Stimulated activated CD8-positive, alpha-beta memory T cell treated with anti-CD3 and anti-CD28 coated beads, Interleukin-4, amount 100 ng/mL, for 4 hours (primary cell): ENCODE data around the gene CRLF1.

ENCODE experiments used
- DNase-seq, 2 donors: peaks; one replicate each; pipeline ENCODE4 v3.0.0-alpha.2; 2020; ENCODE audit warnings: low read depth in 2 of 2, low spot score in 1 of 2

CRLF1 gene, protein sequence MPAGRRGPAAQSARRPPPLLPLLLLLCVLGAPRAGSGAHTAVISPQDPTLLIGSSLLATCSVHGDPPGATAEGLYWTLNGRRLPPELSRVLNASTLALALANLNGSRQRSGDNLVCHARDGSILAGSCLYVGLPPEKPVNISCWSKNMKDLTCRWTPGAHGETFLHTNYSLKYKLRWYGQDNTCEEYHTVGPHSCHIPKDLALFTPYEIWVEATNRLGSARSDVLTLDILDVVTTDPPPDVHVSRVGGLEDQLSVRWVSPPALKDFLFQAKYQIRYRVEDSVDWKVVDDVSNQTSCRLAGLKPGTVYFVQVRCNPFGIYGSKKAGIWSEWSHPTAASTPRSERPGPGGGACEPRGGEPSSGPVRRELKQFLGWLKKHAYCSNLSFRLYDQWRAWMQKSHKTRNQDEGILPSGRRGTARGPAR

DNA sequence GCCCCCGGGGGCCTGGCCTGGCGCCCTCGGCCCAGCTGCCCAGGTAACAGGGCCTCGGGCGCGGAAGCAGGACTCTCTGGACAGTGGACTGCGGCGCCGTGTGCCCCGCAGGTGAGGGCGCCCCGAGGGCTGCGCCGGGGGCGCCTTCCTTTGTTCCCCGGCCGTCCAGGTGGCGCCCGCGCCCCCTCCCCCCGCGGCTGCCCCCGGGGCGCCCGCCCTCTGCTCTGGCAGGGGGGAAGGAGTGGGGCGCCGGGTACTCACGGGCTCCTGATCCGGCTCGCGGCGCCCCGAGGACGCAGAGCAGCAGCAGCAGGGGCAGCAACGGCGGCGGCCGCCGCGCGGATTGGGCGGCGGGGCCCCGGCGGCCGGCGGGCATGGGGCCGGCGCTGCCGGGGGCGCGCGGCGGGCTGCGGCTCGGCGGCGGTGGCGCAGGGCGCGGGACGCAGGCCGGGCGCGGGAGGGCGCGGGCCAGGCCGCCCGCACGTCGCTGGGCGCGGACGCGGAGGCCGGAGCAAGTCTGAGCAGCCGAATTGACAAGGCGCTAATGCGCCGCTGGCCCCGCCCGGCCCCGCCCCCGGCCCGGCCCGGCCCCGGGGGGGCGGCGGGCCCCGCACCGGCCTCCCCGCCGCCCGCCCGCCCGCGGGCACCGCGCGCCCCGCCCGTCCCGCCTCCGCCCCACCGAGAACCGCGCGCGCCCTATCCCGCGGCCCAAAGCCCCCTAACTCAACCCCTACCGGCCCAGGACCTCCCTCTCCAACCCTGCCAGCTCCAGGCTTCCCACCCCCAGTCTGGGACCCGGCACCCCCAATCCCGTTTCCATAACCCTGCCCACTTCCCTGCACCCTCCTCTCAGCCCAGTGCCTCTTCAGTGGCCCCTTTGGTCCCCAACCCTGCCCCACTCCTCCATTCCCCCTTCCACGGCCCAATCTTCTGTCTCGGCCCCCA, at the start of gene CRLF1:
CRLF1 (minus strand) TSS at position 519 of the 945 bp plus-strand sequence; CDS start at position 376, 143 bp downstream.
- DNase-seq: no peak

DNA sequence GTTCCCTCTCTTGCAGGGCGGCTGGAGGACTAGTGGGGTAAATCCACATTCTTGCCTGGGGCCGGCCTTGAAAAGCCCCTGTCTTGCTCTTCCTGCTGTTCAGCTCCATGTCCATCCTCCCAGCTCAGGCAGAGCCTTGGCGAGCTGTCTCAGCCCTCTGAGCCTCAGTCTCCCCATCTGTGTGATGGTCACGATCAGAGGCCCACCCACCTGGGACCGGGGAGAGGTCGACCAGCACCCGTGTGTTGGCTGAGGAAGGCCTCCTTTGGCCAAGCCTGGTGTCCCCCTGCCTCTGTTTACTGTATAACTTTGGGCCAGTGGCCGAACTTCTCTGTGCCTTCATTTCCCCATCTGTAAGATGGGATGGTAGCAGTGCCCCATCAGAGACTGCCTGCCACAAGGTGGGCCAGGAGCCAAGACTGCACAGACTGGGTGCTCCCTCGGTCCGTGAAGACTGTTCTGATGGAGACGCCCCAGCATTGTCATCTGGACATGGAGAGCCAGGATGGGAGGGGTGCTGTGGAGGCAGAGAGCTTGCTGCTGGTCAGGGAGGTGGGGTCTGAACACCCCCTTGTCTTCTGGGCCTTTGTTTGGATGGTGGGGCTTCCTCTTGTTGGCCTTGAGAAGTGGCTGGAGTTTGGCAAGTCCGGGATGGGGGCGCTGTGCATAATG, 48.7 kb upstream of the CRLF1 start:
- DNase-seq: no peak

DNA sequence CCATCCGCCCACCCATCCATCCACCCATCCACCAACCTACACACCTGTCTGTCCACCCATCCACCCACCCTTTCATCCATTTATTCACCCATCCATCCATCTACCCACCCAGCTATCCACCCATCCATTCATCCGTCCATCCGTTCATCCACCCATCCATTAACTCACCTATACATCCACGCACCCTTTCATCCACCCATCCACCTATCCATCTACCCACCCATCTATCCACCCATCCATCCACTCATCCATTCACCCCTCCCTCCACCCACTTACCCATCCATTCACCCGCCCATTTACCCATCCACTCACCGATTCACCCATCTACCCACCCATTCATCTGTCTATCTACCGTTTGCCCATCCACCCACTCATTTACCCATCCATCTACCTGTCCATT, 47.9 kb upstream of the CRLF1 start:
- DNase-seq: no peak

DNA sequence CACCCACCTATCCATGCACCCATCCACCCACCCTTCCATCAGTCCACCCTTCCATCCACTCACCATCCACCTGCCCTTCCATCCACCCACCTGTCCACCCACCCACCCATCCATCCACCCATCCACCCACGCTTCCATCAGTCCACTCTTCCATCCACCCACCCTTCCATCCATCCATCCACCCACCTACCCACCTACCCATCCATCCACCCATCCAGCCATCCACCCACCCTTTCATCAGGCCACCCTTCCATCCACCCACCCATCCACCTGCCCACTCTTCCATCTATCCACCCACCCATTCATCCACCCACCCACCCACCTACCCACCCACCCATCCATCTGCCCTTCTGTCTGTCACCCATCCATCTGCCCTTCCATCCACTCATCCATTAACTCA, 47.3 kb upstream of the CRLF1 start:
- DNase-seq: no peak

DNA sequence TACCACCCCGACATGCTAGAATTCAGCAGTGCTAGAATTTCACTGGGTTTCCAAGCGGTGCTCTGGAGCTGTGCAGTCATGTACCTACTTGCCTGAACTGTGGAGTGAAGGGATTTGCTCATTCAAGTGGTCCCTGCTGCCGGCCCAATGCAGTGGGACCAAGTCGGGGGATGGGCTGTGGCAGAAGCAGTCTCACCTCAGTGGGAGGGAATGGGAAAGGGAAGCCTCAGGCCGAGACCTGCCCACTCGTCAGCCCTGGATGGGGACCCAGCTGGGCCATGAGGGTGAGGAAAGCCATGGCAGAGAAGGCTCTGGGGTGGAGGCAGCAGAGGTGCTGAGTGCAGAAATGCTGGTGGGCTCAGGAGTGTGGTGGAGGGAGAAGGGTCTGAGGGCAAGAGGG, 45.1 kb upstream of the CRLF1 start:
- DNase-seq: no peak

DNA sequence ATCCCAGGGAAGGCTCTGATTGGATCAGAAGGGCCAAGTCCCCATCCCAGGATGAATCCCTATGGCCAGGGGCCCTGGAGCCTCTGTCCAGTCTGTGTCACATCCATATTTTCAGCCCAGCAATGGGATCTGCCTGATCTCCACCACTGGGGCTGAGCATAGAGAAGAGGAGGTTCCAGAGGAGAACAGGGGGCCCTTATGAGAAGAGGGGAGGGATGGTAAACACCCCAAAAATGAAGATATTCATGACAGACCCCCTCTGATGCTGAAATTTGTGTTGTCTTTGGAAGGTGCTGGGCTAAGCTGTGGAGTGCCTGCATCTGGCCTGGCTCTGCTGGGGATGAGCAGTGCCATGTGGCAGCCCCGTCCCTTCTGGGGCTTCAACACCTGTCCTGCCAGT, 44.7 kb upstream of the CRLF1 start:
- no peak for DNase-seq

DNA sequence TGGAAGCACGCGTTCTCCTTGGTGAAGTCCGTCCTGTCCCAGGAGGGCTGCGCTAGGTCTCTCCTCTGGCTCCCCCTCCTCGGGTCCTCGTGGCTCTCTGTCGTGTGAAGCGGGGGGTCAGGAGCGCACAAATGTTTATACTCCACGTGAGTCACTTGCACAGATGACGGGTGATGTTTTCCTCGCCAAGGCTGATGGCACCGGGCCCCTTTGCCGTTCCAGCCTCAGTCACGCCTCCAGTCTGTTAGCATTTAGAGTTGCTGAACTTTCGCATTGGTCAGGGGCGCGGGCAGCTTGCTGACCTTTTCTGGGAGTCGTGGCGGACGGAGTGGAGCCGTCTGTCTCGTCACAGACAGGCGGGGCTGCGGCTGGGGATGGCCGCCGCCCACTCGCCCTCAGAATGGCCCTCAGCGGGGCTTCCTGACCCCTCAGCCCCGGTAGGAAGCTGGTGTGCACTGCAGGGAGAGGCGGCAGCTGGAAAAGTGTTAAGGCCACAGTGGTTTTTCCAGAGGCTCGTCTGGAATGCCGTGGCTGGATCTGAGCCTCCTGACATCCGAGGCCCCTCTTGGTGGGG, 44.0 kb upstream of the CRLF1 start:
- DNase-seq: no peak

DNA sequence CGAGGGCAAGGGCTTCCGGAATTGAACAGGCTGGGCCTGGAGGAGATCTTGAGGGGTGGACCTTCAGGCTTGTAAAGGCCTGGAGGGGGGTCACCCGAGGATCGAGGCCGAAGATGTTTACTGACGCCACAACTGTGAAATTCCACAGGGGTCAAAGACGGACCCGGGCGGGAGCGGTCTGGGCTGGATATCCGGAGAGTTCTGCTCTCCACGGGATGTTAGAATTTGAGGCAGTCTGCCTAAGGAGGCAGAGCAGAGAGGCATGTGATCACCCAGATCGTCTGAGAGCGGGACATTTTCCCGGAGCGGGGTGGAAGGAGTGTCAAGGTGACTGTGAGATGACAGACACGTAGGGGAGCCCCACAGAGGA, 43.4 kb upstream of the CRLF1 start:
- no peak for DNase-seq

DNA sequence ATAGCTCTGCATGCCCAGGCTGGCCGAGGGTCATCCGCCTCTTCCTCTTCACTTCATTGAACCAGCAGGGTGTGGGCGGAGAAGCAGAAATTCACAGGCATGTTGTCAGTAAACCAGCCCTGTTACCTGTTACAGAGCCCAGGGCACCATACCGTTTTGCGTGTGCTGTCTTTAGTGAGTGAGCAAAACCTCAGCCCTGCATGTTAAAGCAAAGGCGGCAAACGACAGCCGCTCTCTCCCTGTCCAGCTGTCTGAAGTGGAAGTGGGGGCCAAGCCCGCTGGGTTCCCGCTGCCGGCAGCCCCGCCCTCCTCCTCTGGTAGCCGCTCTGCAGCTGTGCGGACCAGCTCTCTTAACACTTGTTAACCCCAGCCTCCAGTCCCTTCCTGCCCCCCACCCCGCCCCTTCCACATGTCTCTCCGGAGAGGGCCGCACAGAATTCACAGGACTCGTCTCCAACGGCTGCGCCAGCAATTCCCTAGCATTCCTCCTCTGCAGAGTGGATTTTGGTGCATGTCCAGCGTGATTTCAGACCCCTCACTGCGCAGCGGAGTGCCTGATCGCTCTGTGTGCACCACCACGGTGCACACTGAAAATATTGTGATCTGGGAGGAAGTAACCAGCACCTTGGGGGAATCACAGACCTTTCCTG, 42.9 kb upstream of the CRLF1 start:
- no peak for DNase-seq

DNA sequence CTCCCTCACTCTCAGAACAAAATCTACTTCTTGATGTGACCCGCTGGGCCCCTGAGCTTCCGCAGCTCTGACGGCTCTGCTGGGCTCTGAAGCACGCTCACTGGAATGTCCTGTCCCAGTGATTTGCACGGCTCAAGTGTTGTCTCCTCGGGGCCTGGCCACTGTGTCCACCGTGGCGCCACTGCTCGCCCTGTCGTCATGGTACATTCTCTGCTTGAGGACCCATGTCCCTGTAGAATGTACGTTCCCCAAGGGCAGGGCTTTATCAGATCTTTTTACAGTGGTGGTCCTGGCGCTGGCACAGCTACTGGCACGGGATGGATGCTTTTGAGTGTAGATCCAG, 42.3 kb upstream of the CRLF1 start:
- no peak for DNase-seq

DNA sequence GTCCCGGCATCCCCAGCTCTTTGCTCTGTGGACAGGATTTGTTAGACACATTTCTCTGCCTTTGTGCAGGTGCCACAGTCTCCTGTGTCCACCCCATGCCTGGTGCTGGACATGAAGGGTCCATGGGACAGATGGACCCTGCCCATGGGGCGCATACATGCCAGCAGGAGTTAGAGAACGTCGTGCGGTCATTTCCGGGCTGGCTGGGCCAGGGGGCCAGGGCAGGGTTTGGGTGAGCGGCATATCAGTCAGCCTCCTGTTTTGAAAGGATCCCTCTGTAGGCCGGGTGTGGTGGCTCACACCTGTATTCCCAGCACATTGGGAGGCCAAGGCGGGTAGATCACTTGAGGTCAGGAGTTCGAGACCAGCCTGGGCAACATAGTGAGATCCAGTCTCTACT, 41.2 kb upstream of the CRLF1 start:
- no peak for DNase-seq

DNA sequence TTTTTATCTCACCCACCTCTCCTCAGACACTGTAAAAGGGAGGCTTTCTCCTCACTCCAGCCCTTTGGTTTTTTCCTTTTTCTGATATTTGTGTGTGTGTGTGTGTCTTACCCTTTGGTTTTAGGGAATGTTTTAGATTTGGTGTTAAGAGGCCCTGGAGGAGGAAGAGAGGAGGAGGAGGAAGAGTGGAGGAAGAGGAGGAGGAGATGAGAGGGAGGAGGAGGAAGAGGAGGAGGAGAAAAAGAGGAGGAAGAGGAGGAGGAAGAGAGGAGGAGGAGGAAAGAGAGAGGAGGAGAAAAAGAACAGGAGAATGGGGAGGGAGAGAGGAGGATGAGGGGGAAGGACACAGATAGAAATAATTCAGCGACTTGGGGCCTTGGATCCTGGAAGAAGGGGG, 40.8 kb upstream of the CRLF1 start:
- DNase-seq: no peak

DNA sequence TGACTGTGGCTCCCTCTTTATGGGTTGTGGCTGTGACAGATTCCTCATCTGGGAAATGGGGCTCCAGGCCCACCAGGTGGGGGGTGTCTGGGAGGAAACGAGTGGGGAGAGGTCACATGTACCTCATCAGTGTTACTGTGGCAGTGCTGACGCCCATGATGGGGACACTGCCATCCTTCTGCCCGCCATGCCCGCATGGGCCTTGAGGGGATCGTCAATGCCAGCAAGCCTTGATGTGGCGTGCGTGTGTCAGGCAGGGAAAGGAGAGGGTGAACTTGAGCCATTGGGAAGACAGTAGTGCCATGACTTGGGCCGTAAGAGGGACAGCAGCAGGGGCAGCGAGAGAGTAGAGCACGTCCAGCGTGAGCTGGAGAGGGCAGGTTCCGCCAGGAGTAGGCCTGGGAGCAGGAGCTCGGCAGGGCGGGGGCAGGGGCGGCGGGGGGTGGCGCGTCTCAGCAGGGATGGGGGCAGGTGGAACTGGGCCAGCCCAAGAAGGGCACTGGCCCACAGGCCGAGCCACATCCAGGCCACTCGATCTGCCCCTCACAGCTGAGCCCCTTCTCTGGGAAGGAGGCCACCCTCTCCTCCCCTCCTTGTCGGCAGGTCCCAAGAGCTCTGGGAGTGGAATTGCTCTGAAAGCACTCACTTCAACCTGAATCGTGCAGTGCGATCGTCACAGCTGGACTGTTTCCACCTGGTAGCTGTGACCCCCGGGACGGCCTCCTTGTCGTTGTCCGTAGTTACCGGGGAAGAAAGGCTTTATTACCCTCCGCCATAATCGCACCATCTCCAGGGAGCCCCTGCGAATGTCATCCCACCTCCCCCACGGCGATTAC, 40.2 kb upstream of the CRLF1 start:
- no peak for DNase-seq

DNA sequence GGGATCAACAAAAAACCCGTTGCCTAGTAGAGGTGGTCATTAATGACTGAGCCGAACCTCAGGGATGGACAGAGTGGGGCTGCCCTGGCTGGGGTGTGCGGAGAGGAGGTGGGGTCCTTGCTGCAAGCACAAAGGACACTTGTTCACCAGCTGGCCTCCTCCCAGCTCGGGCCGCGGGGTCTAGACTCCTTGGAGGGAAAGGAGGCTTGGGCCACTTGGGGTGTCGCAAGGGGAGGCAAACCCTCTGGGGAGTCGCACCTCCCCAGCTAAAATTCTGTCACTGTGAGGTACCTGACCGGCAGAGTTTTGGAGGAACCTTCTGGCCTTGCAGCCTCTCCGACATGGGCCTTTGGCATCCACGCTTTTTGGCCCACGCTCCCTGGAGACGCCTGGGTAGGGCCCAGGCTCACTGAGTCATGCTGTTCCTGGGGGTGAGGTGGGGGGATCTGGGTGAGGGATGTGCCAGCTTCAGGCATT, 38.5 kb upstream of the CRLF1 start:
- DNase-seq: no peak

DNA sequence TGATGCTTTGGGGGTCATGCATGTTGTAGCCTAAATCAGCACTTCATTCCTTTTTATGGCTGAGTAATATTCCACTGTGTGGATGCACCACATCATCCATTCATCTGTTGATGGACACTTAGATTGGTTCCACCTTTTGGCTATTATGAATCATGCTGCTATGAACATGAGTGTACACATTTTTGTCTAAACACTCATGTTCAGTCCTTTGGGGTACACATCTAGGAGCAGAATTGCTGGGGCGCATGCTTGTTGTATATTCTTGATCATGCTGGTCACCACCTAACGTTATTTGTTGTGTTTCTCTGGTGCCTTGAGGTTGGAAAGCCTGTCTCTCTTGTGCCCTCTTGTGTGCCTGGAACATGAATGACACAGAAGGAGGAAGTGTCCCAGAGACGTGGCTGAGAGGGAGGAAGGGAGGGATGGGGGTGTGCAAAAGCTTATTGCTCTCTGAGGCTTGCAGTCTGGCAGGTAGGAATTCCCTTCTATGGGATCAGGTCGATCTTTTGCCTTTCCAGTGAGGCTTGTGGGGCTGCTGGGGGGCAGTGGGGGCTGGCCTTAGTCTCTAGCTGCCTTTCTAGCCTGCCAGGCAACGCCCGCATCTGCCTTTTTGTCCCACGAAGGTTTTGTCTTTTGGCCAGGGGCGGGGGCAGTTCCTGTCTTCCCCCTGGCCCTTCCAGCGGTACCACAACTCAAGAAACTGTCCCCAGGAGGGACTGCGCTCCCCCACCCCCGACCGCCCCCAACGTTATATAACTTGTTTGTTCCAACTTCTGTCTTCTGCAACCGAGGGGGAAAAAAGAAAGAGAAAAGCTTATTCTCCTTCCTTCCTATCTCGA, 37.8 kb upstream of the CRLF1 start:
- no peak for DNase-seq

DNA sequence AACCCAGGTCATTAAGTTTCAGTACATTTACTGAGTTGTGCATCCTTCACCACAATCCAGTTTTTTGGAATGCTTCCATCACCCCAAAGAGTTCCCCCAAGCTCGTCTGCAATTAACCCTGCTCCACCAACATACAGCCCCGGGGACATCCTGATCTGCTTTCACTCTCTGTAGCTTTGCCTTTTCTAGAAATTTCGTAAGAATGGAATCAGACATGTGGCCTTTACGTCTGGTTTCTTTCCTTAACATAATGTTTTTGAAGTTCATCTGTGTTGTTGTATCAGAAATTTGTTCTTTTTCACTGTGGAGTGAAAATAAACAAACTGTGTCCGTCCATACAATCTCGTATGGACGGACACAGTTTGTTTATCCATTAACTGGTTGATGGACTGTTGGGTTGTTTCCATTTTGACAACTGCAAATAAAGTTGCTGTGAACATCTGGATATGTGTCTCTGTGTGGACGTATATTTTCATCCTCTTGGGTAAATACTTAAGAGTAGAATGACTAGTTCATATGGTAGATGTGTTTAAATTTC, 33.2 kb upstream of the CRLF1 start:
- DNase-seq: no peak

DNA sequence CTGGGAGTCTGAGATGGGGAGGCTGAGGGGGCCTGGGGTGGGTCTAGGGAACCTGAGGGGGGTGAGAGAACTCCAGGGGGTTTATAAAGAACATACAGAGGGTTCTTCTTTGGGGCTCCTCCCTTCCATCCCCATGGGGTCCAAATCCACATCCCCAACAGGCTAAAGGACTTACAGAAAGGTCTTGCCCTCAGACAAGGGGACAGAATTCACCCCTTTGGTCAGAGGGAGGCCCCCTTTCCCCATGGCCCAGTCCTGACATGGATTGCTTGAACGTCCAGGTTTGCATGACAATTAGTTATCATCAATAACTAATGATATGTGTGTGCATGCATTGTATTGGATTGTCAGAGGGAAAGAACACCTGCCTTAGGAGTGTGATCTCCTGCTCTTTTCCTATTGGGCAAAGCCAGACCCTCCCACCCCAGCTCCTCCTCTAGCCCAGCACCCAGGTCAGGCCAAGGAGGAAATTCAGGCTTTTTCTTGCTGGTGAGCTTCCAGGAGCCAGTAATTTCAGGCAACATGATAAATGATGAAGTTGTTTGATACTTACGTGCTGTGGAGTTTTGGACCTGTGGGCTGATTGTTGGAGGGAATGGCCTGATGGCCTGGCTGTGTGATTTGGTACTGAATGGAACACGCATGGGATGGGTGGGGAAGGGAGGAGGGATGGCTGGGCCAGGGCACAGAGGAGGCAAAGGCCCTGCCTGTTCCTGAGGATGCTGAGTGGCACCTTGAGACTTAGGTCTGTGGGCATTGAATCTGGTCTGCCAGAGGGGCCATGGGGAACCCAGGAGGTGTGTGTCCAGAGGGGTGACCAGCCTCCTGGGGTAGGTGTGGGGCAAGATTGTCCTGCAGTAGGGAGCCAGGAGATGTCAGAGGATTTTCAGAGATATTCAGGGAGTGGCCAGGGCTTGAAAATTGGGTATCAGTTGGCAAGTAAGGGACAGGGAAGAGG, 31.4 kb upstream of the CRLF1 start:
- no peak for DNase-seq
